Upper lobe of right lung (tissue), 1 donor: ENCODE results near the gene UNC13C. TPM values are rescaled to one million over a fixed set of nuclear protein-coding genes. Genes with fewer than 3 reads are reported as not detected.

ENCODE experiments used
- ATAC-seq: fragments of 200-7000 bp; cut with Tn5 transposase; one replicate; pipeline ENCODE4 v1.9.1; 2020; ENCODE audit warnings: mild to moderate bottlenecking, moderate library complexity
- DNase-seq: peaks from one replicate; pipeline ENCODE4 v3.0.0-alpha.2; 2020
- H3K27ac ChIP-seq: fragments of 200-600 bp; one replicate; pipeline ENCODE4 v1.8.0; 2022
- H3K27me3 ChIP-seq: fragments of 200-600 bp; one replicate; pipeline ENCODE4 v1.8.0; 2022; ENCODE audit warnings: mild to moderate bottlenecking
- H3K36me3 ChIP-seq: fragments of 200-600 bp; one replicate; pipeline ENCODE4 v1.8.0; 2022
- H3K4me1 ChIP-seq: fragments of 200-600 bp; one replicate; pipeline ENCODE4 v1.8.0; 2022
- H3K4me3 ChIP-seq: fragments of 200-600 bp; one replicate; pipeline ENCODE4 v1.8.0; 2022; ENCODE audit warnings: mild to moderate bottlenecking
- H3K9me3 ChIP-seq: fragments of 200-600 bp; one replicate; pipeline ENCODE4 v1.8.0; 2022
- CTCF ChIP-seq: fragments of 200-600 bp; IDR thresholded peaks from one replicate; pipeline ENCODE4 v1.8.0; 2022; ENCODE audit warnings: antibody characterized with exemption
- intact Hi-C: fragments of 100-400 bp; cut with DNase I; formaldehyde crosslinking; loops from one replicate; pipeline ENCODE4 v1.11.0; 2022
- total RNA-seq: library from RNA; stranded (reverse); fragmentation: NEBNext Ultra II Directional; extraction: Animal tissue kit (Norgen Biotek cat#: 25700); gene quantifications from one replicate; pipeline ENCODE4 v1.2.1, GENCODE V29; 2021
- donor health status: DM: no; HTN: yes; CAD: no; lungs with severe emphysema.

UNC13C gene
- total RNA-seq, 1 donor from 2014 or later = 0.14 TPM

DNA sequence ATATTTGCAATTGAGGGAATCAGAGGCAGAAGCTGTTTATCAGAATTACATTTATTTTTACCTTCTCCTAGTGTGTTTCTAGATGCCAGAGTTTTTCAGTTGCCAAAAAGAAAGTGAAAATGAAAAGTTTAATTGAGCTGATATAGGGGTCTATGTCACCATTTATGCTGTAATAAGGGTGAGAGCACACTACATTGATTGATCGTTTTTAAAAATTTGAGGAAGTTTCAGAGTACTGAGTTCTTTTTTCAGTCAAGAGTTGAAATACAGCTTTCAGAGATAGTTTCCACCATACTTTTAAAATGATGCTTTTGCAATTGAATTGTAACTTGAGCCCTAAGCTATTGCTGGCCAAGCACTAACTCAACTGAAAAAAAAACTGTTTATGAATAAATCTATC lies 326.9 kb downstream of the UNC13C start:
- Histone ChIP-seq H3K36me3 (no peaks in the 10 kb centered on the region), H3K4me1 (no peaks in the 10 kb centered on the region), H3K27ac (no peak overlapping the region), H3K27me3 (no peaks in the 10 kb centered on the region), H3K9me3 (no peaks in the 10 kb centered on the region), H3K4me3 (no peak overlapping the region)
- DNase-seq (no peak), ATAC-seq (no peak)
- TF ChIP-seq CTCF = no peak
- intact Hi-C loops = no loop called here

GRCh38 chr15:54307252-54307902 lies 329.1 kb downstream of the UNC13C start:
- no peak for TF ChIP-seq CTCF
- H3K27me3 ChIP-seq = no peaks in the 10 kb centered on the region
- no peak overlapping the region for H3K27ac ChIP-seq
- no peaks in the 10 kb centered on the region for H3K9me3 ChIP-seq
- DNase-seq (no peak), ATAC-seq (no peak)
- no peaks in the 10 kb centered on the region for H3K4me1 ChIP-seq
- no peak overlapping the region for H3K4me3 ChIP-seq
- intact Hi-C loops = no loop called here
- H3K36me3 ChIP-seq = no peaks in the 10 kb centered on the region

GRCh38 chr15:54307926-54308325 lies 329.7 kb downstream of the UNC13C start:
- intact Hi-C loops = no loop called here
- ATAC-seq (no peak), DNase-seq (no peak)
- no peak for TF ChIP-seq CTCF
- Histone ChIP-seq H3K27me3 (no peaks in the 10 kb centered on the region), H3K4me3 (no peak overlapping the region), H3K4me1 (no peaks in the 10 kb centered on the region), H3K36me3 (no peaks in the 10 kb centered on the region), H3K27ac (no peak overlapping the region), H3K9me3 (no peaks in the 10 kb centered on the region)

- no peaks in the 10 kb centered on the region for H3K27me3 ChIP-seq
- no peaks in the 10 kb centered on the region for H3K9me3 ChIP-seq
- intact Hi-C loops = no loop called here
- no peaks in the 10 kb centered on the region for H3K36me3 ChIP-seq
- H3K27ac ChIP-seq = no peak overlapping the region
- ATAC-seq (no peak), DNase-seq (no peak)
- H3K4me3 ChIP-seq = no peak overlapping the region
- no peaks in the 10 kb centered on the region for H3K4me1 ChIP-seq
- no peak for TF ChIP-seq CTCF
These were observed 334.3 kb downstream of the UNC13C start for GRCh38 chr15:54312528-54312927.

- ATAC-seq (no peak), DNase-seq (no peak)
- H3K27ac ChIP-seq = no peak overlapping the region
- no peak for TF ChIP-seq CTCF
- no peaks in the 10 kb centered on the region for H3K4me1 ChIP-seq
- no peaks in the 10 kb centered on the region for H3K36me3 ChIP-seq
- no peak overlapping the region for H3K4me3 ChIP-seq
- intact Hi-C loops = no loop called here
- H3K27me3 ChIP-seq = no peaks in the 10 kb centered on the region
- no peaks in the 10 kb centered on the region for H3K9me3 ChIP-seq
These were observed 343.2 kb downstream of the UNC13C start for GRCh38 chr15:54321426-54321825.

- H3K4me1 ChIP-seq = no peaks in the 10 kb centered on the region
- no peaks in the 10 kb centered on the region for H3K9me3 ChIP-seq
- intact Hi-C loops = no loop called here
- H3K27ac ChIP-seq = no peak overlapping the region
- H3K4me3 ChIP-seq = no peak overlapping the region
- no peaks in the 10 kb centered on the region for H3K27me3 ChIP-seq
- DNase-seq (no peak), ATAC-seq (no peak)
- TF ChIP-seq CTCF = no peak
- no peaks in the 10 kb centered on the region for H3K36me3 ChIP-seq
These were observed 344.1 kb downstream of the UNC13C start for GRCh38 chr15:54322341-54322740.
